Measurements from ENCODE around the gene G6PC1. TPM values are rescaled to one million over a fixed set of nuclear protein-coding genes. Genes with fewer than 3 reads are reported as not detected.
"Not testable (repeated sequence)": the region's sequence is repeated elsewhere in the genome, so short reads cannot be mapped to it uniquely, and the experiment has no call there.

G6PC1 gene
- polyA plus RNA-seq, 1 donor from 2014 or later, result not detected

- Histone ChIP-seq H2AFZ (ENCODE audit: low read depth, low read length) (no peak overlapping the region), H3K27ac (ENCODE audit: low read length) (no peak overlapping the region)
These were observed 16.6 kb upstream of the G6PC1 start for GRCh38 chr17:42883802-42884558.

GRCh38 chr17:42885806-42886205 is 14.8 kb upstream of the G6PC1 start:
- H3K4me3 ChIP-seq (ENCODE audit: low read length); H3K9ac ChIP-seq (ENCODE audit: low read length); H3K79me2 ChIP-seq (replicated peaks; ENCODE audit: insufficient read depth, low read length); H3K4me2 ChIP-seq (ENCODE audit: low read length); H2AFZ ChIP-seq (ENCODE audit: low read depth, low read length); H3K36me3 ChIP-seq (ENCODE audit: insufficient read depth, low read length); H3K9me2 ChIP-seq (ENCODE audit: insufficient read depth, low read length); H3K27me3 ChIP-seq (ENCODE audit: insufficient read depth, low read depth, low read length); H3F3A ChIP-seq (ENCODE audit: insufficient read depth, low read length, poor library complexity, severe bottlenecking); H4K20me1 ChIP-seq (ENCODE audit: insufficient read depth); H3K27ac ChIP-seq (ENCODE audit: low read length); H3K9me3 ChIP-seq (ENCODE audit: low read length): not testable (repeated sequence)

More at GRCh38 chr17:42883802-42884558, 16.6 kb upstream of the G6PC1 start:
- Histone ChIP-seq H3K9me2 (ENCODE audit: insufficient read depth, low read length) (no peaks in the 10 kb centered on the region), H3K27me3 (ENCODE audit: insufficient read depth, low read depth, low read length) (no peaks in the 10 kb centered on the region), H3F3A (ENCODE audit: insufficient read depth, low read length, poor library complexity, severe bottlenecking) (no peaks in the 10 kb centered on the region), H3K36me3 (ENCODE audit: insufficient read depth, low read length) (no peaks in the 10 kb centered on the region), H3K4me2 (ENCODE audit: low read length) (no peak overlapping the region), H3K9me3 (ENCODE audit: low read length) (no peaks in the 10 kb centered on the region), H3K4me3 (ENCODE audit: low read length) (no peak overlapping the region), H3K9ac (ENCODE audit: low read length) (no peak overlapping the region), H4K20me1 (ENCODE audit: insufficient read depth) (no peaks in the 10 kb centered on the region), H3K79me2 (replicated peaks; ENCODE audit: insufficient read depth, low read length) (no peaks in the 10 kb centered on the region)
- no peak for TF ChIP-seq TAF1 (IDR thresholded peaks at IDR 0.05; ENCODE audit: low read depth)
- no peak for TF ChIP-seq EZH2 (IDR thresholded peaks at IDR 0.05; ENCODE audit: borderline replicate concordance, insufficient read depth, low read length, poor library complexity, severe bottlenecking)
- no peak for TF ChIP-seq CTCF (IDR thresholded peaks at IDR 0.05; ENCODE audit: poor library complexity, severe bottlenecking)
- TF ChIP-seq RAD21 (conservative IDR thresholded peaks at IDR 0.05), result no peak
- TF ChIP-seq EP300 (conservative IDR thresholded peaks at IDR 0.05; ENCODE audit: poor library complexity, severe bottlenecking), result no peak
- TF ChIP-seq MXI1 (conservative IDR thresholded peaks at IDR 0.05; ENCODE audit: poor library complexity, severe bottlenecking), result no peak
- no peak for TF ChIP-seq SMC3 (conservative IDR thresholded peaks at IDR 0.05; ENCODE audit: poor library complexity)
- no peak for TF ChIP-seq REST (IDR thresholded peaks at IDR 0.05; ENCODE audit: borderline replicate concordance)
- TF ChIP-seq POLR2AphosphoS5 (IDR thresholded peaks at IDR 0.05), result no peak
